ENCODE results near the gene PLXDC1.

DNA sequence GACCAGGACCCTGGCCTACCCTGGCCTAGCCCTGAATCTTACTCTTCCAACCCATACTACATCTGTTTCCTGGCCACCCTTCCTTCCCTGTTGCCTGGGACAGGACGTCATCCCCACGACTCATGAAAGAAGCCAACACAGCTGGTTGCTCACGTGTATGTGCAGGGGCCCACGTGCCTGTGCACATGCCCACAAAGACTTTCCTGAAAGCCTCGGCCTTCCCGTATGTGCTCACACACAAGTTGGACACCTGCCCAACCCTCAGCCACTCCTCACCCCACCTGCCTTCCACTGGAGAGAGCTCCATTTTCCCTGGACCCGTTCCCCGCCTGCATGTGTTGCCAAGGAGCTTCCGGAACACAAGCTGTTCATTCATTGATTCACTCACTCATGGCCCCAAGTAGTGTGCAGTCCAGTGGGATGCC, 7.0 kb downstream of the PLXDC1 start:
- TF ChIP-seq EZH2 (optimal IDR thresholded peaks at IDR 0.05; ENCODE audit: low read depth, low read length), result no peak
- TF ChIP-seq, protein P1, sequence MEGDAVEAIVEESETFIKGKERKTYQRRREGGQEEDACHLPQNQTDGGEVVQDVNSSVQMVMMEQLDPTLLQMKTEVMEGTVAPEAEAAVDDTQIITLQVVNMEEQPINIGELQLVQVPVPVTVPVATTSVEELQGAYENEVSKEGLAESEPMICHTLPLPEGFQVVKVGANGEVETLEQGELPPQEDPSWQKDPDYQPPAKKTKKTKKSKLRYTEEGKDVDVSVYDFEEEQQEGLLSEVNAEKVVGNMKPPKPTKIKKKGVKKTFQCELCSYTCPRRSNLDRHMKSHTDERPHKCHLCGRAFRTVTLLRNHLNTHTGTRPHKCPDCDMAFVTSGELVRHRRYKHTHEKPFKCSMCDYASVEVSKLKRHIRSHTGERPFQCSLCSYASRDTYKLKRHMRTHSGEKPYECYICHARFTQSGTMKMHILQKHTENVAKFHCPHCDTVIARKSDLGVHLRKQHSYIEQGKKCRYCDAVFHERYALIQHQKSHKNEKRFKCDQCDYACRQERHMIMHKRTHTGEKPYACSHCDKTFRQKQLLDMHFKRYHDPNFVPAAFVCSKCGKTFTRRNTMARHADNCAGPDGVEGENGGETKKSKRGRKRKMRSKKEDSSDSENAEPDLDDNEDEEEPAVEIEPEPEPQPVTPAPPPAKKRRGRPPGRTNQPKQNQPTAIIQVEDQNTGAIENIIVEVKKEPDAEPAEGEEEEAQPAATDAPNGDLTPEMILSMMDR (IDR thresholded peaks at IDR 0.05; ENCODE audit: low read length), result no peak
